Vagina (tissue), 2 donors: ENCODE data around the gene APLF. TPM values are rescaled to one million over a fixed set of nuclear protein-coding genes. Genes with fewer than 3 reads are reported as not detected.

Experiments used
- DNase-seq, 2 donors: peaks; one replicate each; pipeline ENCODE4 v3.0.0-alpha.2; 2017; ENCODE audit errors: extremely low spot score in 2 of 2
- H3K27ac ChIP-seq: fragments of 200-600 bp; sonication (generic); one replicate; pipeline ENCODE4 v1.5.1; 2019
- H3K27me3 ChIP-seq: fragments of 200-600 bp; sonication (generic); one replicate; pipeline ENCODE4 v1.5.1; 2019
- H3K36me3 ChIP-seq, 2 donors: fragments of 200-600 bp; sonication (generic); one replicate each; pipeline ENCODE4 v1.5.1; 2017 to 2019
- H3K4me1 ChIP-seq: fragments of 200-600 bp; sonication (generic); one replicate; pipeline ENCODE4 v1.5.1; 2019
- H3K4me3 ChIP-seq, 2 donors: fragments of 200-600 bp; sonication (generic); 1 replicate in 1 of 2; 2 replicates in 1 of 2; pipeline ENCODE4 v1.5.1; 2016 to 2019
- H3K9me3 ChIP-seq: fragments of 200-600 bp; sonication (generic); one replicate; pipeline ENCODE4 v1.5.1; 2019
- POLR2A ChIP-seq, 2 donors: fragments of 450-650 bp; IDR thresholded peaks; one replicate each; pipeline ENCODE4 v1.6.1; 2017; ENCODE audit warnings: antibody characterized with exemption in 2 of 2, mild to moderate bottlenecking in 2 of 2, moderate library complexity in 2 of 2
- POLR2AphosphoS5 ChIP-seq, 2 donors: sonication (generic); formaldehyde crosslinking; IDR thresholded peaks; one replicate each; pipeline ENCODE4 v1.9.0; 2017; ENCODE audit warnings: antibody characterized with exemption in 2 of 2, mild to moderate bottlenecking in 2 of 2, low read depth in 1 of 2; ENCODE audit not compliant: insufficient read depth in 1 of 2
- intact Hi-C: fragments of 100-400 bp; cut with DNase I; formaldehyde crosslinking; loops from one replicate; pipeline ENCODE4 v1.15.1; 2023
- total RNA-seq: library from RNA; depleted of rRNA; stranded (reverse); fragments of >200 nt; gene quantifications from one replicate; pipeline ENCODE4 v1.2.3, GENCODE V29; 2016
- TF ChIP-seq, protein P1 (sequence below), 3 experiments: fragments of 450-650 bp in 2 of 3; fragments of 200-600 bp in 1 of 3; sonication (generic) in 1 of 3; IDR thresholded peaks; one replicate each; pipeline ENCODE4 v1.5.1; 2017 to 2019; ENCODE audit warnings: antibody characterized with exemption in 3 of 3, mild to moderate bottlenecking in 2 of 3, moderate library complexity in 2 of 3

APLF gene
- total RNA-seq, 1 donor from 2014 or later = 18.7 TPM

DNA sequence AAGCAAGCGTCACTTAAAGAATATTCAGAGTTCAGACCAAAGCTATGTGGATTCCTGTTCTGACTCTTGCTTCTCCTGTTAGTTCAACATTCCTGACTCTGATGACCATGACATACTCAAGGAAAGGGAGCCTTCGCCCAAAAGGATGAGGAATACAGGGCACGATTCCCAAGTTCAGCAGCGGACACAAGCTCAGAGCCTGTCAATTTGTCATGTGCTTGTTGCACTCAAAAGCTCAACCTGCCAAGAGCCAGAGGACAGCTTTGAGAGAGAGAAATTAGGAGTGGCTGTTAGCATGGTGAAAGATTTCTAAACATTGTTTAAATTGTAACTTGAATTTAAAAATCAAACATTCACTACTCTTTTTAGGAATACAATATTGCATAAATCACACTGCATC is 33.3 kb downstream of the APLF start:
- DNase-seq = no peak
- intact Hi-C loops = no loop called here
- Histone ChIP-seq H3K27ac (no peak overlapping the region), H3K36me3 (no peaks in the 10 kb centered on the region), H3K4me3 (no peak overlapping the region), H3K9me3 (peaks cover 5% of the 10 kb centered on the region), H3K4me1 (no peaks in the 10 kb centered on the region), H3K27me3 (no peaks in the 10 kb centered on the region)
- TF ChIP-seq POLR2A (IDR thresholded peaks at IDR 0.05) (no peak), POLR2AphosphoS5 (IDR thresholded peaks at IDR 0.05; ENCODE audit: insufficient read depth in 1 of 2, low read depth in 1 of 2) (no peak)
- TF ChIP-seq, protein P1, sequence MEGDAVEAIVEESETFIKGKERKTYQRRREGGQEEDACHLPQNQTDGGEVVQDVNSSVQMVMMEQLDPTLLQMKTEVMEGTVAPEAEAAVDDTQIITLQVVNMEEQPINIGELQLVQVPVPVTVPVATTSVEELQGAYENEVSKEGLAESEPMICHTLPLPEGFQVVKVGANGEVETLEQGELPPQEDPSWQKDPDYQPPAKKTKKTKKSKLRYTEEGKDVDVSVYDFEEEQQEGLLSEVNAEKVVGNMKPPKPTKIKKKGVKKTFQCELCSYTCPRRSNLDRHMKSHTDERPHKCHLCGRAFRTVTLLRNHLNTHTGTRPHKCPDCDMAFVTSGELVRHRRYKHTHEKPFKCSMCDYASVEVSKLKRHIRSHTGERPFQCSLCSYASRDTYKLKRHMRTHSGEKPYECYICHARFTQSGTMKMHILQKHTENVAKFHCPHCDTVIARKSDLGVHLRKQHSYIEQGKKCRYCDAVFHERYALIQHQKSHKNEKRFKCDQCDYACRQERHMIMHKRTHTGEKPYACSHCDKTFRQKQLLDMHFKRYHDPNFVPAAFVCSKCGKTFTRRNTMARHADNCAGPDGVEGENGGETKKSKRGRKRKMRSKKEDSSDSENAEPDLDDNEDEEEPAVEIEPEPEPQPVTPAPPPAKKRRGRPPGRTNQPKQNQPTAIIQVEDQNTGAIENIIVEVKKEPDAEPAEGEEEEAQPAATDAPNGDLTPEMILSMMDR (IDR thresholded peaks at IDR 0.05) = no peak

DNA sequence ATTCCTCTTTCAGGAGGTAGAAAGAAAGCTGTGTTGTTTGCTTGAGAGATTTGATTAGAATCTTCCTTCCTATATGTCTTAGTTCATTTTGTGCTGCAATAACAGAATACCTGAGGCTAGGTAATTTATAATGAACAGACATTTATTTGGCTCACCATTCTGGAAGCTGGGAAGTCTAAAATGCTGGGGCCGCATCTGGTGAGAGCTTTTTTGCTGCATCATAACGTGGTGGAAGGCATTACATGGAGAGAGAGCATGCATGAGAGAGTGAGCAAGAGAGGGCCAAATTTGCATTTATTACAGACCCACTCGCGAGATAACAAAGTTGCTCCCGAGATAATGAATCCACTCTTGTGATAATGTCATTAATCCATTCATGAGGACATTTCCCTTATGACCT is 34.4 kb downstream of the APLF start:
- intact Hi-C loops = no loop called here
- Histone ChIP-seq H3K4me1 (no peaks in the 10 kb centered on the region), H3K9me3 (peaks cover under 1% of the 10 kb centered on the region), H3K27me3 (no peaks in the 10 kb centered on the region), H3K36me3 (no peaks in the 10 kb centered on the region), H3K27ac (no peak overlapping the region), H3K4me3 (no peak overlapping the region)
- TF ChIP-seq POLR2A (IDR thresholded peaks at IDR 0.05) (no peak), POLR2AphosphoS5 (IDR thresholded peaks at IDR 0.05; ENCODE audit: insufficient read depth in 1 of 2, low read depth in 1 of 2) (no peak)
- TF ChIP-seq, protein P1 (IDR thresholded peaks at IDR 0.05) = no peak
- no peak for DNase-seq

DNA sequence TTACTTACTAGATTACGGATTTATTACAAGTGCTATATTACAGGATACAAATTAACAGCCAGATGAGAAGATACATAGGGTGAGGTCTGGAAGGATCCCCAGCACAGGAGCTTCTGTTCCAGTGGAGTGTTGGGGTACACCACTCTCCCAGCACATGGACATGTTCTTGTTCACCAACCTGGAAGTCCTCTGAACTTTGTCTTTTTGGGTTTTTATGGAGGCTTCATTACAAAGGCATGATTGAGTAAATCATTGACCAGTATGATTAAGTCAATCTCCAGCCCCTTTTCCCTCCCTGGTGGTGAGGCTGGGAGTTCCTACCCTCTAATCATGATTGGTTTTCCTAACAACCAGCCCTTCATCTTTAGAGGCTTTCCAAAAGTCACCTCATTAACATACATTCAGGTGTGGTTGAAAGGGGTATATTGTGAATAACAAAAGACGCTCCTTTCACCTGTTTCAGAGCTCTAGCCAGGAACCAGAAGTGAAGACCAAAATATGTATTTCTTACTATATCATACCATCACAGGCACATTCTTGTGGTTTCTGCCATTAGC is 38.3 kb downstream of the APLF start:
- H3K36me3 ChIP-seq = no peaks in the 10 kb centered on the region
- TF ChIP-seq POLR2A (IDR thresholded peaks at IDR 0.05) (no peak), POLR2AphosphoS5 (IDR thresholded peaks at IDR 0.05; ENCODE audit: insufficient read depth in 1 of 2, low read depth in 1 of 2) (no peak)
- TF ChIP-seq, protein P1 (IDR thresholded peaks at IDR 0.05) = no peak
- no peaks in the 10 kb centered on the region for H3K9me3 ChIP-seq
- intact Hi-C loops = no loop called here
- H3K27me3 ChIP-seq = no peaks in the 10 kb centered on the region
- no peak for DNase-seq
- no peak overlapping the region for H3K4me3 ChIP-seq
- H3K4me1 ChIP-seq = no peaks in the 10 kb centered on the region
- H3K27ac ChIP-seq = no peak overlapping the region

DNA sequence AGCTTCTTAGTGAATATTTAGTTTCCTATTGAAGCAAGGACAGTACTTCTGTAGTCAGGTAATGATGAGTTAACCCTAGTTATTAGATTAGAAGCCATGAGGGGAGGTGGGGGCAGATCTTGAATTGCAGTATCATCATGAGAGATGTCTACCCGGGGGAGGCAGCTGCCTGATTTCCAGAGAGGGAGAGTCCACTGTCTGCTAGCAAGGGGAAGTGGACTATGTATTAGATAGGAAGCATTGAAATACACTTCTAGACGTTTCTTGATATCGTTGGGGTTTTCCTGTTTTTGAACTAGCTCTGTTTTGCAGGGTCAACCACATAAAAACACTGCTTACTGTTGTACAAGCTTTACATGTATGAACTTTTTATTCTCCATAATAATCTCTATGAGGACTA is 38.8 kb downstream of the APLF start:
- no peak for DNase-seq
- Histone ChIP-seq H3K36me3 (no peaks in the 10 kb centered on the region), H3K9me3 (no peaks in the 10 kb centered on the region), H3K4me1 (no peaks in the 10 kb centered on the region), H3K4me3 (no peak overlapping the region), H3K27me3 (no peaks in the 10 kb centered on the region), H3K27ac (no peak overlapping the region)
- intact Hi-C loops = no loop called here
- TF ChIP-seq, protein P1 (IDR thresholded peaks at IDR 0.05) = no peak
- TF ChIP-seq POLR2AphosphoS5 (IDR thresholded peaks at IDR 0.05; ENCODE audit: insufficient read depth in 1 of 2, low read depth in 1 of 2) (no peak), POLR2A (IDR thresholded peaks at IDR 0.05) (no peak)

DNA sequence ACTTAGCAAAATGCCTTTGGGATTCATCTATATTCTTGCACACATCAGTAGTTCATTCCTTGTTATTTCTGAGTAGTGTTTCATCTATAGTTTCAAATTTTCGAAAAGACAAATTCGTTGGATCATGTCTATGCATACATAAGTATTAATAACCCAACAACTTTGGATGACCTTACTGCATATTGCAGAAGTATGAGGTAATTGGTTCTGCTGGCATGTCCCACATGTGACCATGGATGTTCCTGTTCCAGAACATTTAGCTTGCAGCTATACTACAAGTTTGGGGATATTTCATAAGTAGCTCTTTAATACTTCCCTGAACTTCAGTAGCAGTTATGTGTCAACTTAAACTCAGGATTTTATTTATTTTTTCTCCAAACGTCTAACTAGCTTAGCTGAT is 44.9 kb downstream of the APLF start:
- no peak for DNase-seq
- intact Hi-C loops = no loop called here
- Histone ChIP-seq H3K27ac (no peak overlapping the region), H3K9me3 (no peaks in the 10 kb centered on the region), H3K36me3 (no peaks in the 10 kb centered on the region), H3K4me3 (no peak overlapping the region), H3K27me3 (no peaks in the 10 kb centered on the region), H3K4me1 (no peaks in the 10 kb centered on the region)
- TF ChIP-seq, protein P1 (IDR thresholded peaks at IDR 0.05) = no peak
- no peak for TF ChIP-seq POLR2A (IDR thresholded peaks at IDR 0.05)
- TF ChIP-seq POLR2AphosphoS5 (IDR thresholded peaks at IDR 0.05; ENCODE audit: insufficient read depth in 1 of 2, low read depth in 1 of 2) = no peak
